Fibroblast of skin of back (primary cell): Measurements from ENCODE around the gene C10orf71.
A peak's percentile ranks its signal among the peaks of the same experiment; 100 is the strongest.

ENCODE experiments used
- DNase-seq: peaks from one replicate; pipeline ENCODE4 v3.0.0-alpha.2; 2013

The C10orf71 gene

DNA sequence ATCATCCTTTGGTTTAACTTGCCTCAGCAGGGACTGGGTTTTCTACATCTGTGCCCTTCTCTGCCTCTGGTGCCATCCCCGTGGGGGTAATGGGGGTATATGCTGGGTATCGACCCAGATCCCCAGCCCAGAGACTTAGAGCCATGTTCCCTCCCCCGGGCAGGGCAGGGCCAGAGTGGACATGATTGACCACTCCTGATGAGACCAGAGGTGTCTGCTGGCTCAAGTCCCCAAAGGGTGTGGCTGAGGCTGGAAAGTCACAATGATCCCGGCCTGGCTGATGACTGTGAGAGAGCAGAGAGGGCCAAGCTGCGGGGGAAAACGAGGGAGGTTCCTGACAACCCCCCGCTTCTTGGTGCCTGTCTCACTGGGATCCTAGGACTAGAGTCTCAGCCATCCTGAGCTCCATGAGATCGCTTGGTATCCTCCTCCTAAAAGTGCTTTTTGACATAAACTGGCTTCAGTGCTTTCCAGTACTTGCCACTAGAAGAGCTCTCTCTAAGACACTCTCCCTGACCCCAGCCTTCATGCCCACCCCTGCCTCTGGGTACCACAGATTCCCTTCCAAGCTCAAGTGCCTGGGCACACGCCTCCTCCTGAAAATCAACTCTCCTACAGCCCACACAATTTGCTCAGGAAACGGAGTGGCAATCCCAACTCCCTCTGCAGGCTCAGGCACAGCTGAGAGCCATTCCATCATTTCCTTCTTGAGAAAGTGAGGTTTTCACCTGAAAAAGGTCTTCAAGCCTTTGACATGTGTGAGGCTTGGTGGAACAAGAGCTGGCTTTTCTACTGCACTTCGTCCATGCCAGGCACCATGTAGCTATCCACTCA lies 63.0 kb downstream of the C10orf71 start:
- DNase-seq, result no peak

DNA sequence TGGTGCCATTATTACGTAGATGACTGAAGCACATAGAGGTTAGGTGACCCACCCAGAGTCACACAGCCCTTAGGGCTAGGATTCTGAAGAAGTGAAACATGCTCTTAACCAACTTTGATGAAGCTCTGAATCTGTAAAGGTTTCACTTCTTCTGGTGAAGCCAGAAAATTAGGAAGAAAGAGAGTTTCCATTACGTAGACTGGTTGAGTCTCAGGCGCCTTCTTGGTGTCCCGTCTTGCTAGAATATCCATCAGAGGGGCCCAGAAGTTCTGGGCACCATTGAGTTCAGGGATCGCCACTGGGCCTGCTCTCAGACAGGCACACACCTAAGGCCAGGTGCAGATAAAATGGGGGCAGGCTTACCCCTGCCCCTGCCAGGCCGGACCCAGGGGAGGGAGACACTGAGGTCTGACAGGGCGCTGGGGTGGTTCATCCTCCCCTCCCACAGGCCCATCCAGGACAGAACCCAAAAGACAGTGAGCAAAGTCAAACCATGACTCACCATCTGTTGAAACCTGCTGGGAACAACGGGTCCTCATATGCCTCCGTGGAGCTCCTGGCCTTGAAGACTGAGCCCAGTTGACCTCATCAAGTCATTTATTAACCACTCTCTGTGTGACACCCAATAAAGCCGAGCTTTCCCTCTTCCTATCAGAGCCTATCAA lies 63.8 kb downstream of the C10orf71 start:
- no peak for DNase-seq

DNA sequence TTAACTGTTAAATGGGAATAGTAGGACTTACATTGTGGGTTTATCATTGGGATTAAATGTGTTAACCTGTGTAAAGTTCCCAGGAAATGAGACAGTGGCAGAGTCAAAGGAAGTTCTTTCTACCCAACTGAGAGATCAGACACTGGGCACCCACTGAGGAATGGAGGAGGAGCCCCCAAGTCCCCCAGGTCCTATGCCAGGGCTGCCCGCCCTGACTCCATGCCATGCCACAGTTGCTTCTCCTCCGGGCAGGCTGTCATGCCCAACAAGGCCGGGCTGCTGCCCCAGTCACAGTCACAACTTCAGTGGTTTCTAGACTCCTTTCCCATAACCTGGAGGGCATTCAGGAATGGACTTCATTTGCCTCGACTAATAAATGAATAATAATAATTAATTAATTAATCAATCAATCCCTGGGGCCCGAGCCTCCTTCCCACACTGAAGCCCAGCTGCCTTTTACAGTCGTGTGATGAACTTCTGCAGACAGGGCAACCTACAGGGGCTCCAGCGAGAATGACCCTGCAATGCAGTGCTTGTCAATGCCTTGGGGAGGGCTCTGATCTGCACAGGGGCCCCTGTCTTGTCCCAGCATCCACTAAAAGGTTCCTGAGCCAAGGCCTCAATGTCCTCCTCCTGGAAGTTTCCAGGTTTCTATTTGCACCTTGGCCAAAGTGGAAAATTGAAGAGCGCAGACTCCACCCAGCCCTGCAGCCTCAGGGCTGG lies 64.5 kb downstream of the C10orf71 start:
- DNase-seq, result no peak

DNA sequence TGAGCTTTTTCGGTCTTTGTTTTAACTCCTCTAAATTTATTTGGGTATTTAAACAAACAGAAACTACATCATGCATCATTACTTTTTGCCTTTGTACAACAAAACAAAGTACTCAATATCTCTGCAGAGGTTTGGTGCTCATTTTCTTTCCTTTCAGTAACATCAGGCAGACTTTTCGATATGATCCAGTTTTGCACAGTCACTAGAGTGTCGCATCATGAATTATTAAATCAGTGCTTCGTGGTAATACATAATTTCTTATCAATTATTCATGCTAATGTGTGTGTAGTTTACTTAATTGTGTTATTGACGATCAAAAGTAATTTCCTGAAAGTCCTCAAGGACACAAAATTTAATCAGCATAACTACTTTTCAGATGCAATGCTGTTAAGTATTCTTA lies 65.1 kb downstream of the C10orf71 start:
- DNase-seq, result no peak

DNA sequence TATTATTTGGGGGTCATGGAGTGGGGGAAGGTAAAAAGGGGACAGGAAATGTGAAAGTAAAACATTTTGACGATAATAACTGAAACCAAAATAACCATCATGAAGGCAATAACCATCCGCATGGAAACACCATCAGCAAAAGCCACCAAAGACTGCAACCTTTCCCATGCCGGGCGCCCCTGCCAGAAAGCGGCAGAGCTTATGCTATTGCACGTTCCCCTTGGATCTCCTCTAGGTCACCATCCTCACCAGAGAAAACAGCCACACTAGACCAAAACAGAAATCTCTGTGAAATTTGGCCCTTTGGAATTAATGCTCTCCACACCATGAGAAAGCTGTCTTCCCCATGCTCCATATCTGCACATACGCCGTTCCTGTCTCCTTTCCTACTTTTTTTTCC lies 65.8 kb downstream of the C10orf71 start:
- no peak for DNase-seq

DNA sequence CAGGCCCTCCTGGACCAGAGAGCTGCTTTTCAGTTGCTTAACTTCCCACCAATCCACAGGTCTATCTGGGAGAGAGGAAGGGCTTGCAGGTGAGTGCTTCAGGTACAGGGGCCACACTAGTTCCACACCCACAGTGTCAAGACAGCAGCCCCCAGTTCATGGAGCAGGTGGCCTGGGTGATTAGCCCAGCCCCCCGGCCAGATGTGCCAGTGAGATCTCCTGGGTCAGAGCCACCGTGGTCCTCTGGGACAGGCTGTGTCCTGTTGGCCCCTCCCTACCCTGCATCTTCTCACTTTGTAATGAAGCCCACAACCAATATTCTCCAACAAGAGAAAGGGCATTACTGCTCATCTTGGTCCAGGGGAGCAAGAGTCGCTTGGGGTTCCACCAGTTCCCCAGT lies 66.3 kb downstream of the C10orf71 start:
- no peak for DNase-seq

DNA sequence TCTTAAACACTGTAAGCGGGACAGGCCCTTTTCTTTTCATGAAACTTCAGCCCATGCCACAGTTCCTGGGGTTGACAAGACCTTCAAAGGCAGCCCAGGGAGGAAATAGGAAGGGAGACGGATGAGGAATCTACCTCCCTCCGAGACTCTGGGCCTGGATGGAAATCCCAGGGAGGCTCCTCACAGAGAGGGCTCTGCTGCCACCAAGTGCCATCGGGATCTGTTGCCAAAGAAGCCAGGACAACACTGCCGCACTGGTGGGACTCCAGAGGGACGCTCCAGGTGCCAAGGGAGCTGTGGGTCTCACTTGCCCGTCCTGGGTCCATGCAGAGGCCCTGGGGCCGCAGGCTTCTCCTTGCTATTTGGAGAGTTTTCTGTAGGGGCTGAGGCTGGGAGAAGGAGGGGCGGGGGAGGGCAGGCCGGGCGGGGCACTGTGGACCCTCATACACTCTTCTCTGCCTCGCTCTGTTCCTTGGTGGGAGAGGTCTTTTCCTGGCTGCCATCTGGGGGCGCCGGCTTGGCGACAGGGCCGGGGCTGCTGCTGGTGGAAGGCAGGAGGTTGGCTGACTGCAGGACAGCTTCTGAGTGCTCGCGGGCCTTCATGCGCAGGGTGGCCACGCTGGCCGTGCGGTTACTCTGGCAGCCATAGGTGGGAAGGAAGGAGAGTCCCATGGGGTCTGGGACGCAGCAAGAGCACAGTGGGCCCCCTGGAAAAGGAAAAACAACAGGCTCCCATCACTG lies 66.9 kb downstream of the C10orf71 start:
- DNase-seq, result no peak

DNA sequence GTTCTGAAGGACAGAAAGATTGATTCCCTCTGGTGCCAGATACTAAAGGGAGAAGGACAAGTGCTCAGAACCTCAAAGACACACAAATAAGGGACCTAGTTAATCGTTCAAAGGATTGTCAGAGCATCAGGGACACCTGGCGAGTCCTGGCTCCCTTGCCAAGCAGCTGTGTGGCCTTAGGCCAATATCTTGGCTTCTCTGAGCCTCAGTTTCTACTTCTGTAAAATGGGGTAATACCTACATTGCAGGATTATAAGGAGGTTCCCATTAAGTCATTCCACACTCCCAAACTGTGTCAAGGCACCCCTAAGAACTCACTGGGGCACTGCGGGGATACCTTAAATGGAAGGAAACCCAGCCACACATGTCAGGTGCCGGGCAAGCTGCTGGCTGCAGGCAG lies 67.5 kb downstream of the C10orf71 start:
- no peak for DNase-seq

DNA sequence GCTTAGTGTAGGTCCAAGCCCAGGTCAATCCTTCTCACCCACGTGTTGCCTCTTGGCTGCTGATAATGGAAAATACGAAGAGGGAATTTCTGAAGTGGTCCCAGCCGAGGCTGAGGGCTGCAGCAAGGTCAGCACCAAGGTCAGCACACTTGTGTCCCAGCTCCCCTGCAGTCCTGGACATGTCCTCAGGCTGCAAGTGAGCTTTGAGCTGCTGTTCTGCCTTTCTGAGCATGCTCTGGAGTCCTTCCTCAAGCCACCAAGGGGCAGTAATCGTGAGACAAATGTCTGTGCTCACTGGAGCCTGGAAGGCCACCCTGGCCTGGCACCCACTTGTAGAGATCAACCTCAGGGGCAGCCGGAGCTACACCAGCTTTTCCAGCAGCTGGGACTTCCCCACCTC lies 68.6 kb downstream of the C10orf71 start:
- DNase-seq, result peak; percentile 16

DNA sequence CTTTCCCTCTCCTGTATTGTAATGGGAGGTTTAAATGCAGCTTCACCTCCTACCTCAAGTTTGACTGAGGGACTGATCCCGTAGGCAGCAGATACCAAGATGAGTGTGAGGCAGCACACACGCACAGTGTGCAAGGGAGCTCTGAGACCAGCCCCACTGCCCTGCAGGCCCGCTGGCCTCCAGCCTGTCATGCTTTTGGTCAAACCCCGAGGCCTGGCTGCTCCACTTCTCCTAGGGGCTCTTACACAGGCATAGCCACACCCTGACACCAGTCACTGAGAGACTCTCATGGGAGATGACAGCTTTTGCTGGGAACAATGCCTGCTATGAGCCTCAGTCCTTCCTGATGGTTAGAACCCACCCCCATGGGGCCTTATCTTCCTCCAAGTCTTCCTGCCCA lies 69.3 kb downstream of the C10orf71 start:
- DNase-seq, result peak; percentile 19

DNA sequence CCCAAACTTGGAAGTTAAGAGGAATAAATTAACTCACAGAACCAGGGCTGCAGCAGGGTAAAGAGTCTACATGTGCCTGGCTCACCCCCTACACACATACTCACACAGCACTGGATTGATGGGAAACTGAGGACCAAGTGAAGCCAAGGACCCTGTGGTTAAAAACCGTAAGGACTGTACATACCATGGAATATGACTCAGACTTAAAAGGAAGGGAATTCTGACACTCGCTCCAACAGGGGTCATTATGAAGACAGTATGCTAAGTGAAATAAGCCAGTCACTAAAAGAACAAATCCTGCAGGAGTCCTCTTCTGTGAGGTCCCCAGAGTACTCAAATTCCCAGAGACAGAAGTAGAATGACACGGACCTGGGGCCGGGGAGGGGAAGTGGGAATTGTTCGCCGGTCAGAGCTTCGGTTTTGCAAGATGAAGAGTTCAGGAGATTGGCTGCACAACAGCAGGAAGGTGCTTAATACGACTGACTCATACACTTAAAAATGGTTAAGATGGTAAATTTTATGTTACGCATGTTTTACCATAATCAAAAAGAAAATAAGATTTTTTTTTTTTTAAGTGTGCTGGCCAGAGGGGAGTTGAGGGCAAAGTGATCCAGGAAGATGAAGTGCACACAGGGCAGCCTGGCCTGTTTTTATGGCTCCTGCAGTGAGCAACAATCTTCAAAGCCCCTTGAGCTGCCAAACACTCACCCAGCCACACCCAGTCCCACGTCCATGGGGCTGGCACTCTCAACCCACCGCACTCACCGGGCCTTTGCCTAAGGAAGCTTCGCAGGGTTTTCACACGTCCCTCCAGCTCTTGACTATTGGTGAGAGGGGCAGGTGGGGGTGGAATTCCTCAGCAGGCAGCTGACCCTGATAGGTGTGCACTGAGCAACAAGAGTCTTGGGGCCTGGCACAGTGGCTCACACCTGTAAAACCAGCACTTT lies 70.5 kb downstream of the C10orf71 start:
- peak; percentile 27 for DNase-seq

DNA sequence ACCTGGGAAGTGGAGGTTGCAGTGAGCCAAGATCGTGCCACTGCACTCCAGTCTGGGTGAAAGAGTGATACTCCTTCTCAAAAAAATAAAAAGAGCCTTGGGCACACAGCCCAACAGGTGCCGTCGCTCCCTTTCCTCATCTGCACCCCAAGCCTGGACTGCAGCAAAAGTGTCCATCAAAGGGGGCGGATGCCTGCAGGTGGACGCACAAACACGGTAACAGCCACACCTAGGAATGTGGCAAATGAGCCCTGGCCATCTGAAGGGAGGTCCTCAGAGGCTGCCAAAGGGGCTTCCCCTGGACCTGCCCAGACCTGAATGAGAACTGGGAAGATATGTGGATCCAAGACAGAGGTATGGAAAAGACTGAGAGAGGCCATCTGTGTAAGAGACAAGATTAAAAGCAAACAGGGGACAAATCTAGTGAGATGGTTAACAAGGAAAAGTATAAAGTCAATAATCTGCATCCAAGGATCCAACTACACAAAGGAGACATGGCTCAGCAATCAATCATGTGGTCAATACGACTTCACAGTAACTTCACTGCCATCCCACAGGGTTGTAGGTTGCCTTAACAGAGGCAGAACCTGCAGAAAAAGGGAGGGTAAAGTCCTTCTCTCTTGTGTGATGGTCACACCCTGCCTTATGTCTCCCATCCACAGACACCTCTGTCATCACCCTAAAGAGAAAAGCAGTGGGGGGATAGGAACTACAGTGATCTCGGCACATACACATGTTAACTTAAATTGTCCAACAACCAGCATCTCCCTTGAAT lies 71.5 kb downstream of the C10orf71 start:
- no peak for DNase-seq

DNA sequence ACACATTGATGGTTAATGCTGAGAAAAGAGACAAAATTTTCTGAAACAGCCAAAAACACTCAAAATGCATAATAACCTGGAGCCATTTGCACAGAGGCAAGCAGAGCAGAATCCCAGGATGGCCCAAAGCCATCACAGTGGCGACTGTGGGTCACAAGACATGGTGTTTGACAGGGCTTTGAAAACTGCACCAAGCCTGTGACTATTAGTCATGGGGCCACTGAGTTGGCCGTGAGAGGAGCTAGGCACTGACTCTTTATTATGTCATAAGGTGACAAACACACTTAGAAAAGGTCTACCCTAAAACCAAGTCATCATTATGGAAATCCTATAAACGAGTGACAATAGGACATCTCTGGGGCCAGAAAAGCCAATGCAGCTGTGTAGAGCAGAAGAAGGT lies 73.0 kb downstream of the C10orf71 start:
- no peak for DNase-seq

DNA sequence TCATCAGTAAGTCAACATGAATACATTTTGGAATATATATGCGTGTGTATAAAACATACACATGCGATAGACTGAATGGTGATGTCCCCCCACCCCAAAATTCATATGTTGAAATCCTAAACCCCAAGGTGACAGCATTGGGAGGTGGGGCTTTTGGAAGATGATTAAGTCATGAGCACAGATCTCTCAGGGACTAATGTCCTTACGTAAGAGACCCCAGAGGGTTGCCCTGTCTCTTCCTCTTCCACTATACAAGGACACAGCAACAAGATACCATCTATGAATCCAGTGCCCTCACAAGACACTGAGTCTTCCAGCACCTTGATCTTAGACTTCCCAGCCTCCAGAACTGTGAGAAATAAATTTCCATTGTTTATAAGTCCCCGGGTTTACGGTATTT lies 74.4 kb downstream of the C10orf71 start:
- DNase-seq, result no peak

DNA sequence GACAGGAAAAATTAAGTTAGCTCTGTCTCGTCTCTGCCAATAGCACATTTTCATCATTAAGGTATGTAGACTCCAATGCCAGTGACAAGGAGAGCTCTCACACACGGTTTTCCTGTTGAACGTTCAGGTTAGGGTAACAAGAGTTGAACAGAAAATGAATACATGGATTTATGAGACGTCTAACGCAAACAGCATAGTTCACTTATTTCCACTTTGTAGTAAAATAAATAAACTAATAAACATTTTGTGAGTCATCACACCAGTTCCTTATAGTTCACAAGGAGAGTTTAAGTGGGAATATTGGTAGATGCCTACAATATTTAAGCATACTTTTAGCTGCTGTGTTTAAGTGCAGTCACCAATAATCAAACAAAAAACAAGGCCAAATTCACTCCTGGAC lies 75.8 kb downstream of the C10orf71 start:
- DNase-seq, result no peak

DNA sequence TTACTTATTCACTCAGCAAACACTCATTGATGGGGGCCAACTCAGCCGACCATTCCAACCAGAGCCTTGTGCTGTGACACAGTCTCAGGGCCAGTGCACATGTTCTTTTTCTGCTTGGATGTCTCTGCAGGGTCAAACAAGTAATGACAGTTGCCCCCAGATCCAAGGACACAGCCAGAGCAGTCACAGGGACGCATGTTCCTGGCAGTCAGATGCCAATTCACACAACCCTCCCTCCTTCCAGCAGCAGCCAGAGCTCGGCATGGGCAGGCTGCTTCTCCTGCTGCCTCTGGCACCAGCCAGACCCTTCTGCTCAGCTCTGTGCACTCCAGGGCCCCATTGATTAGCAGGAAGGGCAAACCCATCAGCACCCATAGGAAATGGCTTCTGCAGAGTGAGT lies 76.6 kb downstream of the C10orf71 start:
- no peak for DNase-seq
